C4-2B (cell line): ENCODE data around the gene MSN.

ENCODE experiments used
- H3K27ac ChIP-seq: fragments of 450-650 bp; 2 replicates; pipeline ENCODE4 v1.5.1; 2017
- CTCF ChIP-seq: fragments of 450-650 bp; conservative IDR thresholded peaks from 2 replicates; pipeline ENCODE4 v1.5.1; 2017; ENCODE audit warnings: mild to moderate bottlenecking
- ZFX ChIP-seq: fragments of 450-650 bp; IDR thresholded peaks from 2 replicates; pipeline ENCODE4 v1.6.1; 2017

The MSN gene

GRCh38 chrX:65695849-65696449 lies 28.5 kb downstream of the MSN start:
- no peak overlapping the region for H3K27ac ChIP-seq
- no peak for TF ChIP-seq CTCF
- no peak for TF ChIP-seq ZFX

- TF ChIP-seq ZFX: no peak
- TF ChIP-seq CTCF: no peak
- no peak overlapping the region for H3K27ac ChIP-seq
These were observed 29.2 kb downstream of the MSN start for GRCh38 chrX:65696613-65697012.

GRCh38 chrX:65697211-65697641 lies 29.8 kb downstream of the MSN start:
- TF ChIP-seq ZFX (no peak), CTCF (no peak)
- no peak overlapping the region for H3K27ac ChIP-seq

GRCh38 chrX:65697915-65698796 lies 30.7 kb downstream of the MSN start:
- H3K27ac ChIP-seq: no peak overlapping the region
- no peak for TF ChIP-seq CTCF
- no peak for TF ChIP-seq ZFX

- no peak for TF ChIP-seq ZFX
- TF ChIP-seq CTCF: no peak
- no peak overlapping the region for H3K27ac ChIP-seq
These were observed 35.5 kb downstream of the MSN start for GRCh38 chrX:65702956-65703355.

- TF ChIP-seq CTCF (no peak), ZFX (no peak)
- H3K27ac ChIP-seq: no peak overlapping the region
These were observed 38.0 kb downstream of the MSN start for GRCh38 chrX:65705439-65705838.

GRCh38 chrX:65706041-65706828 lies 38.8 kb downstream of the MSN start:
- no peak overlapping the region for H3K27ac ChIP-seq
- no peak for TF ChIP-seq ZFX
- no peak for TF ChIP-seq CTCF
